Ureter (tissue), 1 donor: ENCODE data around the gene LDLR. TPM values are rescaled to one million over a fixed set of nuclear protein-coding genes. Genes with fewer than 3 reads are reported as not detected.
"Not testable (repeated sequence)": the region's sequence is repeated elsewhere in the genome, so short reads cannot be mapped to it uniquely, and the experiment has no call there.

Source experiments
- DNase-seq: peaks from one replicate; pipeline ENCODE4 v3.0.0-alpha.2; 2020; ENCODE audit warnings: low spot score
- total RNA-seq: library from RNA; stranded (reverse); gene quantifications from one replicate; pipeline ENCODE4 v1.2.4, GENCODE V29; 2023
- donor health status: DM: yes; HTN: yes; CAD: no.

The LDLR gene
- total RNA-seq, 1 donor from 2014 or later: 78.2 TPM

GRCh38 chr19:11173516-11174155, 84.4 kb downstream of the LDLR start:
- no peak for DNase-seq

DNA sequence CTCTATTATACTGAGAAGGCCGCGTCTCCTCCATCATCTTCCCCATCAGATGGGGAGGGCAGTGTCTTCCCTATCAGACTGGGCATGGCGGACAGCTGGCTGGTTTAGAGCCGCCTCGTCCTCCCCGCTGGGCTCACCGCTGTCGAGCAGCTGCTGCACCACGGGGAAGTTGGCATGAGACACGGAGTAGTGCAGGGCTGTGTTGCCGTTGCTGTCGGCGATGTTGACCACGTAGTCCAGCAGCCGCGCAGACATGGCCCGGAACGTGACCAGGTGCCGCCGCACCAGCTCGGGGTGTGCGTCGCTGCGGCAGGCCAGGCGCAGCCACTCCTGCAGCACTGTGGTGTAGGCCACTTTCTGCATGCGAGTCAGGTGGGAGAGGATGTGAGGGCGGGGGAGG, 85.1 kb downstream of the LDLR start:
- no peak for DNase-seq

GRCh38 chr19:11175920-11176319, 86.7 kb downstream of the LDLR start:
- DNase-seq: no peak

DNA sequence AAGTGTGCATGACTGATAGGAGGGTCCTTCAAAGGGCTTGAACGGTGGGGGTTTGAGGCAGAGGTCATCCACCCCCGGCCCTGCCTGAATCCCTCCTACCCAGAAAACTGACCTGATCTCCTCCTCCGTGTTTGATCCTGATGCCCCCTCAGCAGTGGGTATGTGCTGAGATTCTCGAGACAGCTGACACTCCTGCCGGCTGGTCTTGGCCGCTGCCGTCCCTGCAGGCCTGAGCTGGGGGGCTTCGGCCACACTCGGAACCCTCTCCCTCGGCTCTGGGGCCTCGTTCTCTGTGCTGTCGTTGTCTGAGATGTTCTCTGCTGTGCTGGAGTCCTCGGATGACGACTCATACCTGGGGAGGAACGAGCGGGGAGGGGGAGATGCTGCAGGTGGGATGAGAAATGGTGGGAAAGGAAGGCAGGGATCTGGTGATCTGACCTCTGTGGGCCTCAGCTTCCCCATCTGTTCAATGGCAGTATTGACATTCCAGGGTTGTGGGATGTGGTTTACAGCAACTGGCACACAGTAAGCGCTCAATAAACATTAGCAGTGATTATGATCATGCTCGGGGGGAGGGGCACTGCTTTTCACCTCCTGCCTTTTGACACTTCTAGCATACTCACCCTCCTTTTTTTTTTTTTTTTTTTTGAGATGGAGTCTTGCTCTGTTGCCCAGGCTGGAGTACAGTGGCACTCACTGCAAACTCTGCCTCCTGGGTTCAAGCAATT, 87.4 kb downstream of the LDLR start:
- no peak for DNase-seq

DNA sequence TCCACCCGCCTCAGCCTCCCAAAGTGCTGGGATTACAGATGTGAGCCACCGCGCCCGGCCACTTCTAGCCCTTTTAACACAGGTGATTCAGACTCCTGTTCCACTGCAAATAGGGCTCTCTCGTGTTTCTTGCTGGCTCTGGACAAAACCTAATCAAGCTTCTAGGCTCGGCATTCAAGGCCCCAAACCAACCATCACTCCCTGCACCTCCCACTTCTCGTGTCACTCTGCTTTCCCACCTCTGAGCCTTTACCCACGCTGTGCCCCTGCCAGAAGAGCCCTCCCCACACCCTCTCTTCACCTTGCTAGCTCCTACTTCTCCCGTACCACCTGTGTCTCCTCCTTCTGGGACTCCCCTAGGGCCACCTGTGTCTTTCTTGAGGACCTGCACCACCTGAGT, 88.3 kb downstream of the LDLR start:
- no peak for DNase-seq

GRCh38 chr19:11179145-11179465, 89.8 kb downstream of the LDLR start:
- DNase-seq: not testable (repeated sequence)

- DNase-seq: no peak
These were observed 90.5 kb downstream of the LDLR start for GRCh38 chr19:11179716-11180297.

GRCh38 chr19:11180346-11180745, 91.1 kb downstream of the LDLR start:
- no peak for DNase-seq

- not testable (repeated sequence) for DNase-seq
These were observed 91.7 kb downstream of the LDLR start for GRCh38 chr19:11180975-11181374.

DNA sequence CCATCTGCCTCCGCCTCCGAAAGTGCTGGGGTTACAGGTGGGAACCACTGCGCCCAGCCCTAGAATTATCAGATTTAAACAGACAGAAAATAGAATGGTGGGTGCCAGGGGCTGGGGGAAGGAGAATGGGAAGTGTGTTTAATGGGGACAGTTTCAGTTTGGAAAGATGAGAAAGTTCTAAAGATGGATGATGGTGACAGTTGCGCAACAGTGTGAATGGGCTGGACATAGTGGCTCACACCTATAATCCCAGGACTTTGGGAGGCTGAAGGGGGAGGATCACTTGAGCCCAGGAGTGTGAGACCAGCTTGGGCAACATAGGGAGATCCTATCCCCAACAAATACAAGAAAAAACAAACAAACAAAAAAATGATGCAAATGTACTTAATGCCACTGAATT, 92.2 kb downstream of the LDLR start:
- DNase-seq: no peak

Other genes starting within 250 kb of the LDLR start
- gene C19orf38, start 241.0 kb upstream of the LDLR start, total RNA-seq: 0.99 TPM
- gene CARM1, start 217.9 kb upstream of the LDLR start, total RNA-seq: 41.2 TPM
- gene YIPF2, start 160.8 kb upstream of the LDLR start, total RNA-seq: 60.9 TPM
- 17.2 TPM for gene TIMM29, start 160.7 kb upstream of the LDLR start, total RNA-seq
- 140 TPM for gene SMARCA4, start 128.4 kb upstream of the LDLR start, total RNA-seq
- gene SPC24, start 66.3 kb downstream of the LDLR start, total RNA-seq: 1.4 TPM
- gene KANK2, start 108.1 kb downstream of the LDLR start, total RNA-seq: 170 TPM
- gene ANGPTL8, start 150.2 kb downstream of the LDLR start, total RNA-seq: not detected
- gene DOCK6, start 173.1 kb downstream of the LDLR start, total RNA-seq: 125 TPM
- not detected for gene TSPAN16, start 206.7 kb downstream of the LDLR start, total RNA-seq